Right lobe of liver (tissue), 6 donors: Measurements from ENCODE around the gene ZMAT5. TPM values are rescaled to one million over a fixed set of nuclear protein-coding genes. Genes with fewer than 3 reads are reported as not detected.

Experiments
- ATAC-seq, 4 donors: fragments of 200-7000 bp; cut with Tn5 transposase; one replicate each; pipeline ENCODE4 v1.9.1; 2020; ENCODE audit warnings: mild to moderate bottlenecking in 4 of 4, moderate library complexity in 4 of 4
- DNase-seq, 3 donors: peaks; one replicate each; pipeline ENCODE4 v3.0.0-alpha.2; 2020
- H3K27ac ChIP-seq, 3 donors: fragments of 200-600 bp; one replicate each; pipeline ENCODE4 v1.8.0; 2022
- H3K27me3 ChIP-seq, 2 donors: fragments of 200-600 bp; one replicate each; pipeline ENCODE4 v1.8.0; 2022
- H3K36me3 ChIP-seq, 4 donors: fragments of 200-600 bp; sonication (generic) in 1 of 4; one replicate each; pipeline versions ENCODE4 v1.5.1 to v1.8.0; 2017 to 2022; ENCODE audit warnings: control low read depth in 1 of 4
- H3K4me1 ChIP-seq, 4 donors: fragments of 200-600 bp; sonication (generic) in 1 of 4; one replicate each; pipeline versions ENCODE4 v1.5.1 to v1.8.0; 2017 to 2022; ENCODE audit warnings: control low read depth in 1 of 4
- H3K4me3 ChIP-seq, 3 donors: fragments of 200-600 bp; one replicate each; pipeline ENCODE4 v1.8.0; 2022
- H3K9me3 ChIP-seq, 4 donors: fragments of 200-600 bp; sonication (generic) in 1 of 4; one replicate each; pipeline versions ENCODE4 v1.5.1 to v1.8.0; 2017 to 2022; ENCODE audit warnings: control low read depth in 1 of 4
- POLR2A ChIP-seq: fragments of 450-650 bp; IDR thresholded peaks from one replicate; pipeline ENCODE4 v1.6.1; 2017; ENCODE audit warnings: antibody characterized with exemption, mild to moderate bottlenecking
- WGBS: methylation state at CpG from one replicate; pipeline ENCODE4 v1.1.6; 2018; ENCODE audit warnings: low coverage, low lambda C conversion rate; ENCODE audit not compliant: insufficient coverage; ENCODE audit errors: missing lambda C conversion rate; 5-methylcytosine and 5-hydroxymethylcytosine counted together
- intact Hi-C, 2 donors: fragments of 100-400 bp; cut with DNase I; formaldehyde crosslinking; loops; one replicate each; pipeline versions ENCODE4 v1.11.2 to v1.14.1; 2022
- total RNA-seq, 6 experiments: library from RNA; depleted of rRNA in 2 of 6; stranded (reverse); fragments of >200 nt in 2 of 6; fragmentation: NEBNext Ultra II Directional in 3 of 6; extraction: Animal tissue kit (Norgen Biotek cat#: 25700) in 3 of 6; gene quantifications; one replicate each; pipeline versions ENCODE4 v1.1.0 to v1.2.4, GENCODE V29; 2016 to 2023
- TF ChIP-seq, protein P1 (sequence below), 4 donors: fragments of 200-600 bp in 3 of 4; fragments of 450-650 bp in 1 of 4; IDR thresholded peaks; one replicate each; pipeline versions ENCODE4 v1.5.1 to v1.8.0; 2016 to 2022; ENCODE audit warnings: antibody characterized with exemption in 4 of 4, mild to moderate bottlenecking in 2 of 4
- donor health status: DM: no; HTN: yes; CAD: no.
- donor health status: DM: no; HTN: no; CAD: no.
- donor health status: DM: no; HTN: no; CAD: no.
- donor health status: DM: no; HTN: yes; CAD: no.
- donor health status: DM: no; HTN: yes; CAD: no.

The ZMAT5 gene
- total RNA-seq, 6 experiments from 2014 or later, result 8.9 to 20.5 (median 13.7) TPM

DNA sequence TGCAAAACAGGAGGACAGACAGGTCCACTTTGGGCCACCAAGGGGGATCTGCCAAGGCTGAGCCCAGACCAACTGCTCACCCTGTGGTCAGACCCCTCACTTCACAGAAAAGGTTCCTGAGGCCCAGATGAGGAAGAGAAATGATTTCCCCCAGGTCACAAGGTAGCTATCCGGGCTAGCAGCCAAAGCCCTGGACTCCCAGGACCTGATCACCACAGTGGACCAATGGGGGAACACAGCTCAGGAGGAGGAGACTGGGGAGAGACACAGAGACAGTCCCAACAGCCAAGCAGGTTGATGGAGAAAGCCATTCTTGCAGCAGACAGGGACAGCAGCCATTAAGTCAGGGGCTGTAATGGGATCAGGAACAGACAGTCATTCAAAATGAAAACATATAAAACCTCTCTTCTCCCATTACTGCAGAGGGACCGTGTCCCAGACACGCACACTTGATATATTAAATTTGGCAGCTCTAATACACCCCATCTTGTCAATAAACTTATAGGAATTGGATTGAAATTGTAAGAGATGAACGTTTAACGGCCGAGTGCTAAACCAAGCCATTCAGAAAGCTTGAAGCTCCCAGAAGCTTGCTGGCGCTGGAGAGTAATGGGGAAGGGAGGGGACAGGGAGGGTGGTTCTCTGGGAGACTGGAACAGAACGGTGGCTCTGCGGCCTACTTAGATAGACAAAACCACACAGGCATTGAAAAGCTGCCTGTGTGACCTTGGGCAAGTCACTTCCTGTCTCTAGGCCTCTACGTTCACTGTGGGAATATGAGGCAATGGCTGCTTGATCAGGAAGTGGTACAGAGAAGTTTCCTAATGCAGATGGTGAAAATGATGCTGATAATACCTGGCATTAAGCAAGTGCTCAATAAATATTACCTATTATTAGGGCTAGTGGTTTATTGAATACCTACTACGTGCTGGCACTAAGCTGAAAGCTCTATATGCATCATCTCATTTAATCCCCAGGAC, 16.0 kb downstream of the ZMAT5 start:
- peaks cover 0 to 23% (median 0%) of the 10 kb centered on the region in 4 donors for H3K4me1 ChIP-seq
- intact Hi-C loops, result no loop called here
- no peak overlapping the region for H3K4me3 ChIP-seq
- no peak for TF ChIP-seq POLR2A
- TF ChIP-seq, protein P1, sequence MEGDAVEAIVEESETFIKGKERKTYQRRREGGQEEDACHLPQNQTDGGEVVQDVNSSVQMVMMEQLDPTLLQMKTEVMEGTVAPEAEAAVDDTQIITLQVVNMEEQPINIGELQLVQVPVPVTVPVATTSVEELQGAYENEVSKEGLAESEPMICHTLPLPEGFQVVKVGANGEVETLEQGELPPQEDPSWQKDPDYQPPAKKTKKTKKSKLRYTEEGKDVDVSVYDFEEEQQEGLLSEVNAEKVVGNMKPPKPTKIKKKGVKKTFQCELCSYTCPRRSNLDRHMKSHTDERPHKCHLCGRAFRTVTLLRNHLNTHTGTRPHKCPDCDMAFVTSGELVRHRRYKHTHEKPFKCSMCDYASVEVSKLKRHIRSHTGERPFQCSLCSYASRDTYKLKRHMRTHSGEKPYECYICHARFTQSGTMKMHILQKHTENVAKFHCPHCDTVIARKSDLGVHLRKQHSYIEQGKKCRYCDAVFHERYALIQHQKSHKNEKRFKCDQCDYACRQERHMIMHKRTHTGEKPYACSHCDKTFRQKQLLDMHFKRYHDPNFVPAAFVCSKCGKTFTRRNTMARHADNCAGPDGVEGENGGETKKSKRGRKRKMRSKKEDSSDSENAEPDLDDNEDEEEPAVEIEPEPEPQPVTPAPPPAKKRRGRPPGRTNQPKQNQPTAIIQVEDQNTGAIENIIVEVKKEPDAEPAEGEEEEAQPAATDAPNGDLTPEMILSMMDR (IDR thresholded peaks at IDR 0.05), result no peak
- WGBS, result 70% methylated on average over 10 of the region's 11 CpGs
- peak overlapping the region in 1 of 3 donors; percentile 18 for H3K27ac ChIP-seq
- H3K27me3 ChIP-seq, result no peaks in the 10 kb centered on the region
- peaks cover 0 to 9% (median 0%) of the 10 kb centered on the region in 4 donors for H3K36me3 ChIP-seq
- DNase-seq, result peak; percentile 71 to 90 (median 88)
- peak; percentile 66 to 96 (median 90) for ATAC-seq
- no peaks in the 10 kb centered on the region for H3K9me3 ChIP-seq

- 57% methylated on average over 1 of the region's 3 CpGs for whole genome bisulfite sequencing
- intact Hi-C loops, result no loop called here
- TF ChIP-seq, protein P1 (IDR thresholded peaks at IDR 0.05), result no peak
- TF ChIP-seq POLR2A, result no peak
- DNase-seq (no peak), ATAC-seq (no peak)
- Histone ChIP-seq H3K9me3 (no peaks in the 10 kb centered on the region), H3K27ac (peak overlapping the region in 1 of 3 donors; percentile 12), H3K4me1 (peaks cover 0 to 23% (median 0%) of the 10 kb centered on the region in 4 donors), H3K36me3 (peaks cover 0 to 9% (median 0%) of the 10 kb centered on the region in 4 donors), H3K27me3 (no peaks in the 10 kb centered on the region), H3K4me3 (no peak overlapping the region)
These were observed 16.8 kb downstream of the ZMAT5 start for GRCh38 chr22:29750029-29750428.

GRCh38 chr22:29748248-29748893, 18.4 kb downstream of the ZMAT5 start:
- no peak for ATAC-seq
- Histone ChIP-seq H3K4me1 (peaks cover 0 to 14% (median 0%) of the 10 kb centered on the region in 4 donors), H3K4me3 (no peak overlapping the region), H3K27me3 (no peaks in the 10 kb centered on the region), H3K36me3 (peaks cover 0 to 9% (median 0%) of the 10 kb centered on the region in 4 donors), H3K27ac (no peak overlapping the region), H3K9me3 (no peaks in the 10 kb centered on the region)
- intact Hi-C loops, result no loop called here
- no CpG with 5 or more reads among the region's 9 CpGs for WGBS
- TF ChIP-seq POLR2A, result no peak
- TF ChIP-seq, protein P1 (IDR thresholded peaks at IDR 0.05), result no peak
- DNase-seq, result peak in 1 of 3 donors; percentile 41

DNA sequence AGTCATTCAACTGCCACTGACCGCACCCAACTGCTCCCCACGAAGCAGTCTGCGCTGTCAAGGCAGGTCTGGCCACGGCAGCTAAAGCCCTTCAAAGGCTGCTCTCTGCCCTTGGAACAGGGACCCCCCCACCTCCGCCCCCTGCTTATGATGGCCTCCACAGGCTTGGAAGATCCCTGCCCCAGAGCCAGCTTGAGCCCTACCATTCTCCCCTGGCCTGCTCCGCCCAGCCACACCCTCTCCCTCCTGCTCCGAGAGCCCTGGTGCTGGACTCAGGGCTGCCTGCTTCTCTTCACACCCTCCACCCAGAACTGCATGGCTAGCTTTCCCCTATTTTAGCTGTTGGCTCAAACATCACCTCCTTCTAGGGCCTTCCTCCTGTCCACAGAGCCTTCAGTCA, 19.0 kb downstream of the ZMAT5 start:
- TF ChIP-seq, protein P1 (IDR thresholded peaks at IDR 0.05), result no peak
- TF ChIP-seq POLR2A, result no peak
- Histone ChIP-seq H3K36me3 (peaks cover 0 to 9% (median 0%) of the 10 kb centered on the region in 4 donors), H3K27me3 (no peaks in the 10 kb centered on the region), H3K9me3 (no peaks in the 10 kb centered on the region), H3K4me3 (no peak overlapping the region), H3K4me1 (peaks cover 0 to 13% (median 0%) of the 10 kb centered on the region in 4 donors), H3K27ac (no peak overlapping the region)
- intact Hi-C loops, result no loop called here
- ATAC-seq, result no peak
- WGBS, result no CpG with 5 or more reads among the region's 7 CpGs
- peak in 1 of 3 donors; percentile 38 for DNase-seq
